SU-DHL-6 (cell line): Measurements from ENCODE around the gene MMEL1.
"Not testable (repeated sequence)": the region's sequence is repeated elsewhere in the genome, so short reads cannot be mapped to it uniquely, and the experiment has no call there.

Experiments used
- H2AFZ ChIP-seq: fragments of 200-600 bp; sonication (generic); 2 replicates; pipeline ENCODE4 v1.6.1; 2014; ENCODE audit warnings: low read depth, mild to moderate bottlenecking, moderate library complexity, mixed read lengths, antibody characterized with exemption, low read length; ENCODE audit not compliant: severe bottlenecking
- H3F3A ChIP-seq: fragments of 200-600 bp; shearing (Covaris generic); 2 replicates; pipeline ENCODE4 v1.6.0; 2016; ENCODE audit warnings: antibody characterized with exemption, mild to moderate bottlenecking; ENCODE audit not compliant: insufficient read depth
- H3K27ac ChIP-seq: fragments of 200-600 bp; sonication (generic); 2 replicates; pipeline ENCODE4 v1.5.1; 2016; ENCODE audit warnings: low read depth, mild to moderate bottlenecking, low read length, moderate library complexity, mixed read lengths
- H3K27me3 ChIP-seq: fragments of 200-600 bp; sonication (generic), shearing (Covaris generic); 2 replicates; pipeline ENCODE4 v1.6.0; 2014; ENCODE audit warnings: mild to moderate bottlenecking, low read length
- H3K36me3 ChIP-seq: fragments of 200-600 bp; sonication (generic); 2 replicates; pipeline ENCODE4 v1.6.1; 2014; ENCODE audit warnings: mild to moderate bottlenecking, low read length, mixed read lengths
- H3K4me2 ChIP-seq: fragments of 300-600, 200-600 bp; shearing (Covaris generic), sonication (generic); 2 replicates; pipeline ENCODE4 v1.6.0; 2014; ENCODE audit warnings: low read length, low read depth, mild to moderate bottlenecking; ENCODE audit not compliant: poor library complexity, severe bottlenecking
- H3K4me3 ChIP-seq: fragments of 200-600 bp; sonication (generic); 2 replicates; pipeline ENCODE4 v1.5.1; 2014; ENCODE audit warnings: antibody characterized with exemption, low read length, mild to moderate bottlenecking, mixed read lengths; ENCODE audit not compliant: insufficient read depth, poor library complexity, severe bottlenecking
- H3K79me2 ChIP-seq: fragments of 200-600 bp; sonication (generic); 2 replicates; pipeline ENCODE4 v1.6.1; 2014; ENCODE audit warnings: mild to moderate bottlenecking, low read length, moderate library complexity; ENCODE audit not compliant: insufficient read depth
- H3K9ac ChIP-seq: fragments of 200-600 bp; sonication (generic); 2 replicates; pipeline ENCODE4 v1.7.0; 2014; ENCODE audit warnings: mild to moderate bottlenecking, low read length
- H3K9me2 ChIP-seq: fragments of 200-600 bp; sonication (generic); replicated peaks from 2 replicates; pipeline ENCODE4 v1.6.1; 2014; ENCODE audit warnings: low read length; ENCODE audit not compliant: insufficient read depth
- H3K9me3 ChIP-seq: fragments of 200-600 bp; sonication (generic); 2 replicates; pipeline ENCODE4 v1.6.1; 2014; ENCODE audit warnings: low read length, mixed read lengths; ENCODE audit not compliant: insufficient read depth
- H4K20me1 ChIP-seq: fragments of 200-600 bp; sonication (generic); 2 replicates; pipeline ENCODE4 v1.6.1; 2014; ENCODE audit warnings: low read depth, mild to moderate bottlenecking, antibody characterized with exemption, low read length, moderate library complexity, mixed read lengths
- CTCF ChIP-seq: fragments of 200-600 bp; sonication (generic); IDR thresholded peaks from one replicate; pipeline ENCODE4 v1.5.1; 2017; ENCODE audit warnings: antibody characterized with exemption, mild to moderate bottlenecking, low read length, moderate library complexity; ENCODE audit not compliant: insufficient read depth, poor library complexity, severe bottlenecking
- EZH2phosphoT487 ChIP-seq: fragments of 200-600 bp; sonication (generic), shearing (Covaris generic); conservative IDR thresholded peaks from 2 replicates; pipeline ENCODE4 v1.6.1; 2018; ENCODE audit warnings: mild to moderate bottlenecking, antibody characterized with exemption, low read length, moderate library complexity, mixed read lengths

Gene MMEL1

GRCh38 chr1:2578758-2579118 is 54.1 kb downstream of the MMEL1 start:
- no peaks in the 10 kb centered on the region for H3K36me3 ChIP-seq
- H3K27me3 ChIP-seq: no peaks in the 10 kb centered on the region
- no peaks in the 10 kb centered on the region for H3K9me3 ChIP-seq
- no peaks in the 10 kb centered on the region for H3F3A ChIP-seq
- H3K4me2 ChIP-seq: no peak overlapping the region
- H2AFZ ChIP-seq: no peak overlapping the region
- H4K20me1 ChIP-seq: no peaks in the 10 kb centered on the region
- H3K79me2 ChIP-seq: no peaks in the 10 kb centered on the region
- TF ChIP-seq EZH2phosphoT487: no peak
- no peak for TF ChIP-seq CTCF
- H3K9ac ChIP-seq: no peak overlapping the region
- no peak overlapping the region for H3K27ac ChIP-seq
- no peaks in the 10 kb centered on the region for H3K9me2 ChIP-seq
- H3K4me3 ChIP-seq: no peak overlapping the region

DNA sequence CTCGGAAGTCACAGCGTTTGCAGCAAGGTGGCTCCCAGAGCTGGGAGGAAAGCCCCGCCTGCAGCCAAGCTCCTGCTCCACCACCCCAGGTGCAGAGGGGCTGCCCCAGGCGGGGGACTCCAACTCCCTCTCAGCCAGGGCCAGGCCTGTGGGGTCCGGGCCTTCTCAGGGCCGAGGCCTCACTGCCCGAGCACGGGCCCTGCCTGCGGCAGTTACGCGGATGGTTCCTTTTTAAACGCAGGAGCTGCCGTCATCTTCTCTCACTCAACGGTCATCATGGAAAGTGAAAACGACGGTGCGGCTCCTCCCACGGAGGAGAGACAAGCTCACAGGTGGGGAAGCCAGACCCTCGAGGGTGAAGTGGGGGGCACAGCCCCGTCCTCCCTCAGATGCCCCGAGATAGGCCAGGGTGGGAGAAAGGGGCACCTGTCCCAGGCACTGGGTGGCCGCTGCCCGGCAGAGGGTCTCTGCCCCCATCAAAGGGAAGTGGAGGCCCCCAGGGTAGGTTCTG is 55.2 kb downstream of the MMEL1 start:
- H3K36me3 ChIP-seq, H3K79me2 ChIP-seq, H3K4me2 ChIP-seq, H3K27ac ChIP-seq, H4K20me1 ChIP-seq, H3F3A ChIP-seq, H3K9me3 ChIP-seq, H2AFZ ChIP-seq, H3K9me2 ChIP-seq, H3K27me3 ChIP-seq, H3K9ac ChIP-seq, H3K4me3 ChIP-seq: not testable (repeated sequence)

DNA sequence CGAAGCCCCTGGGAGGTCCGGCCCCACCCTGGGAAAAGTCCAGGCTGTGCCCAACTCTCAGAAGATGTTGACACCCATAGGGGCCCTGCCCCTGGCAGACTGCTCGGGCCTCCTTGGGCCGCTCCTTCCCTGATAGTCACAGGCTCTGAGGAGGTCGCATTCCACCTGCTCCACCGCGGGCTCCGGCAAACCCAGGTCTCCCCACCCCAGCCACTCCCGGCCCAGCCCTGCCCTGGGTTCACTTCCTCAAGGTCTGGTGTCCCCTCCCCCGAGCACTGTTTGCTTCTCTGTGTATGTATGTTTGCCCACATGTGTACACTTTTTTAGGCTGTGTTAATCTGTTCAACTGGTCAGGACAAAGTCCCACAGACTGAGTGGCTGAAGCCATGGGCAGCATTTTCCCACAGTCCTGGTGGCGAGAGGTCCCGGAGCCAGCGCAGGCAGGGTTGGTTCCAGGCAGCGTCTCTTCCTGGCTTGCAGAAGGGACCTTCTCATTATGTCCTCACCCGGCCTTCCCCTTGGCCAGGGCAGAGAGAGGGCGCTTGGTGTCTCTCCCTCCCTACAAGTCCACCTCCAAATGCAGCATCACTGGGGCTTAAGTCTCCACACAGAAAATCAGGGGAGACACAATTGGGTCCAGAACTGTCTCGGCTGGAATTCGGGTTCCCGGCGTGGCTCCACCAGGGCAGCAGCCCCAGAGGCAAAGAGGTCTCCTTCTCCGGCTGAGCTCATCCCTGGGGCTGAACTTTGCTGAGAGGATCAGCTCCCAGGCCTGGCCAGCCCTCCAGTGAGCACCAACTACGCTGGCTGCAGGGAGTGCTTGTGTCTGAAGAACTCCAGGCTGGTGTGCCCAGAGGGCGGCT is 56.8 kb downstream of the MMEL1 start:
- Histone ChIP-seq H3K36me3 (no peaks in the 10 kb centered on the region), H3K9ac (no peak overlapping the region), H3K4me2 (no peak overlapping the region), H2AFZ (no peak overlapping the region), H3K27me3 (no peaks in the 10 kb centered on the region), H3K9me3 (no peaks in the 10 kb centered on the region), H3K9me2 (no peaks in the 10 kb centered on the region), H3K4me3 (no peak overlapping the region), H3K79me2 (no peaks in the 10 kb centered on the region), H3F3A (no peaks in the 10 kb centered on the region), H3K27ac (no peak overlapping the region), H4K20me1 (no peaks in the 10 kb centered on the region)
- no peak for TF ChIP-seq CTCF
- TF ChIP-seq EZH2phosphoT487: no peak

DNA sequence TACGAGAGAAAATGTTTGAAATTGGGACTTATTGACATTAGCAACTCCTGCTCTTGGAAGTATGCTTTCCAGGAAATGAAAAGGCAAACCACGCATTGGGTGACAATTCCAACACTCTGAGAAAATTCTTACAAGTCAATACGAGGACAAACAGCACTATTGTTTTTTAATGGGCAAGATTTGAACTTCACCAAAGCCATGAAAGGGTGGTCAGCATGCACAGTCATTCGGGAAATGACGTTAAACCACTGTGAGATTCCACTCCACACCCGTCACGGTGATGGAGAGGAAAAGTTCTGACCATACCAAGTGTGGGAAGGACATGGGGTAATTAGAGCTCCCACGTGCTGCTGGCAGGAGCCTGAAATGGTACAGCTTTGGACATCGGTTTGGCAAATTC is 58.5 kb downstream of the MMEL1 start:
- H3K9me3 ChIP-seq: no peaks in the 10 kb centered on the region
- H3K4me3 ChIP-seq: no peak overlapping the region
- H3K79me2 ChIP-seq: no peaks in the 10 kb centered on the region
- no peak overlapping the region for H3K27ac ChIP-seq
- H3F3A ChIP-seq: no peaks in the 10 kb centered on the region
- TF ChIP-seq EZH2phosphoT487: no peak
- TF ChIP-seq CTCF: no peak
- H2AFZ ChIP-seq: no peak overlapping the region
- H3K4me2 ChIP-seq: no peak overlapping the region
- no peaks in the 10 kb centered on the region for H3K36me3 ChIP-seq
- no peak overlapping the region for H3K9ac ChIP-seq
- no peaks in the 10 kb centered on the region for H3K9me2 ChIP-seq
- no peaks in the 10 kb centered on the region for H3K27me3 ChIP-seq
- no peaks in the 10 kb centered on the region for H4K20me1 ChIP-seq
